Activated CD8-positive, alpha-beta T cell treated with anti-CD3 and anti-CD28 coated beads for 36 hours (primary cell): ENCODE data around the gene FLAD1. TPM values are rescaled to one million over a fixed set of nuclear protein-coding genes. Genes with fewer than 3 reads are reported as not detected.
A peak's percentile ranks its signal among the peaks of the same experiment; 100 is the strongest.

Experiments used
- ATAC-seq: fragments of 200-7000 bp; cut with Tn5 transposase; one replicate; pipeline ENCODE4 v1.10.0; 2021; ENCODE audit warnings: mild to moderate bottlenecking, moderate library complexity
- CTCF ChIA-PET: fragments of 350-600 bp; sonication (Branson Sonifier 250); formaldehyde crosslinking; loops from one replicate; lab custom pipeline; 2021; ENCODE audit warnings: antibody characterized with exemption; lab: Charles Lee
- POLR2A ChIA-PET: fragments of 350-600 bp; sonication (Branson Sonifier 250); formaldehyde crosslinking; loops from one replicate; lab custom pipeline; 2021; ENCODE audit warnings: antibody characterized with exemption; lab: Charles Lee
- DNase-seq: peaks from one replicate; pipeline ENCODE4 v3.0.0-alpha.2; 2020
- H3K27ac Mint-ChIP-seq: one replicate; pipeline ENCODE4 v1.8.0; 2021; ENCODE audit warnings: mild to moderate bottlenecking, mixed read lengths
- H3K27me3 Mint-ChIP-seq: one replicate; pipeline ENCODE4 v1.8.0; 2021; ENCODE audit warnings: mixed read lengths
- H3K36me3 Mint-ChIP-seq: one replicate; pipeline ENCODE4 v1.8.0; 2021; ENCODE audit warnings: low read depth, mixed read lengths
- H3K4me1 Mint-ChIP-seq: one replicate; pipeline ENCODE4 v1.8.0; 2021; ENCODE audit warnings: low read depth, mixed read lengths
- H3K4me3 Mint-ChIP-seq: one replicate; pipeline ENCODE4 v1.8.0; 2021; ENCODE audit warnings: mild to moderate bottlenecking, moderate library complexity, mixed read lengths
- H3K9me3 Mint-ChIP-seq: one replicate; pipeline ENCODE4 v1.8.0; 2021; ENCODE audit warnings: mixed read lengths
- CTCF ChIP-seq: fragments of 200-600 bp; IDR thresholded peaks from one replicate; pipeline ENCODE4 v1.8.0; 2022; ENCODE audit warnings: antibody characterized with exemption, mild to moderate bottlenecking
- intact Hi-C: fragments of 100-400 bp; cut with micrococcal nuclease; formaldehyde crosslinking; loops from one replicate; pipeline ENCODE4 v1.10.0; 2022
- total RNA-seq, 2 experiments: library from RNA; stranded (reverse); gene quantifications; one replicate each; pipeline ENCODE4 v1.2.3, GENCODE V29; 2021

Gene FLAD1
- total RNA-seq, 2 experiments from 2014 or later: 31.5 to 32.9 TPM

- ATAC-seq (peak; percentile 80), DNase-seq (peak; percentile 94)
- POLR2A ChIA-PET: interaction anchor here (1.0 to 2.2 kb wide), 14 partner anchors 8 to 456 kb away, joined by 3 to 8 read pairs (median 4); partner anchors contain the start of genes FLAD1, PBXIP1 and PYGO2
- CTCF ChIA-PET: interaction anchor here (0.8 to 5.8 kb wide), 18 partner anchors 16 to 378 kb away, joined by 3 to 49 read pairs (median 4); partner anchors contain the start of genes ADAM15, PBXIP1, PYGO2 and SHC1
- no peaks in the 10 kb centered on the region for H3K9me3 Mint-ChIP-seq
- intact Hi-C loops: no loop called here
- H3K27ac Mint-ChIP-seq: peak overlapping the region; percentile 98
- peaks cover 55% of the 10 kb centered on the region for H3K4me1 Mint-ChIP-seq
- H3K27me3 Mint-ChIP-seq: no peaks in the 10 kb centered on the region
- peak overlapping the region; percentile 88 for H3K4me3 Mint-ChIP-seq
- H3K36me3 Mint-ChIP-seq: peaks cover 4% of the 10 kb centered on the region
- no peak for TF ChIP-seq CTCF
Observed at GRCh38 chr1:154937085-154937987, 45.8 kb upstream of the FLAD1 start.

- intact Hi-C loops: no loop called here
- Mint-ChIP-seq H3K9me3 (no peaks in the 10 kb centered on the region), H3K27ac (peak overlapping the region; percentile 98), H3K27me3 (no peaks in the 10 kb centered on the region), H3K4me3 (peak overlapping the region; percentile 88), H3K36me3 (peaks cover 2% of the 10 kb centered on the region), H3K4me1 (peaks cover 62% of the 10 kb centered on the region)
- CTCF ChIA-PET: interaction anchor here (0.8 to 5.8 kb wide), 7 partner anchors 15 to 378 kb away, joined by 3 to 49 read pairs (median 4); partner anchors contain the start of gene PBXIP1
- no peak for TF ChIP-seq CTCF
- no peak for ATAC-seq
- POLR2A ChIA-PET: interaction anchor here (0.6 to 2.2 kb wide), 5 partner anchors 8 to 74 kb away, joined by 3 to 7 read pairs (median 6); no protein-coding TSS in a partner anchor
- DNase-seq: no peak
Observed at GRCh38 chr1:154937988-154938386, 45.2 kb upstream of the FLAD1 start.

- peaks cover 2% of the 10 kb centered on the region for H3K36me3 Mint-ChIP-seq
- no peak for ATAC-seq
- DNase-seq: no peak
- no peaks in the 10 kb centered on the region for H3K9me3 Mint-ChIP-seq
- intact Hi-C loops: no loop called here
- POLR2A ChIA-PET: interaction anchor here (0.6 kb wide), 1 partner anchor 73 kb away, joined by 3 read pairs; no protein-coding TSS in a partner anchor
- H3K4me1 Mint-ChIP-seq: peaks cover 70% of the 10 kb centered on the region
- peak overlapping the region; percentile 88 for H3K4me3 Mint-ChIP-seq
- no peak for TF ChIP-seq CTCF
- H3K27ac Mint-ChIP-seq: peak overlapping the region; percentile 98
- CTCF ChIA-PET: interaction anchor here (0.7 to 5.8 kb wide), 6 partner anchors 15 to 168 kb away, joined by 3 to 49 read pairs (median 4); partner anchors contain the start of genes FLAD1 and PBXIP1
- no peaks in the 10 kb centered on the region for H3K27me3 Mint-ChIP-seq
Observed at GRCh38 chr1:154938604-154939399, 44.3 kb upstream of the FLAD1 start.

GRCh38 chr1:154940213-154940560 is 43.0 kb upstream of the FLAD1 start:
- TF ChIP-seq CTCF: no peak
- no peaks in the 10 kb centered on the region for H3K27me3 Mint-ChIP-seq
- intact Hi-C loops: no loop called here
- ATAC-seq: no peak
- peak overlapping the region; percentile 92 for H3K27ac Mint-ChIP-seq
- H3K9me3 Mint-ChIP-seq: no peaks in the 10 kb centered on the region
- ChIA-PET CTCF (interaction anchor here (0.6 to 5.8 kb wide), 11 partner anchors 8 to 439 kb away, joined by 3 to 49 read pairs (median 4); partner anchors contain the start of genes PBXIP1 and PYGO2), POLR2A (interaction anchor here (0.6 to 1.2 kb wide), 4 partner anchors 8 to 270 kb away, joined by 3 read pairs; no protein-coding TSS in a partner anchor)
- peaks cover 2% of the 10 kb centered on the region for H3K36me3 Mint-ChIP-seq
- DNase-seq: no peak
- peaks cover 67% of the 10 kb centered on the region for H3K4me1 Mint-ChIP-seq
- H3K4me3 Mint-ChIP-seq: peak overlapping the region; percentile 1
